DOHH2 (cell line): ENCODE results near the gene LIPC.

Experiments
- H3F3A ChIP-seq: fragments of 200-600 bp; sonication (generic), shearing (Covaris generic); 2 replicates; pipeline ENCODE4 v1.6.0; 2016; ENCODE audit warnings: antibody characterized with exemption, mild to moderate bottlenecking; ENCODE audit not compliant: control insufficient read depth, insufficient read depth
- H3K27ac ChIP-seq: fragments of 200-600 bp; sonication (generic); 2 replicates; pipeline ENCODE4 v1.5.1; 2014; ENCODE audit warnings: low read depth, mild to moderate bottlenecking, low read length, moderate library complexity
- H3K27me3 ChIP-seq: fragments of 200-600 bp; sonication (generic); 2 replicates; pipeline ENCODE4 v1.6.1; 2014; ENCODE audit warnings: mild to moderate bottlenecking, low read length, mixed read lengths; ENCODE audit not compliant: control insufficient read depth
- H3K36me3 ChIP-seq: fragments of 200-600 bp; sonication (generic); 2 replicates; pipeline ENCODE4 v1.6.1; 2014; ENCODE audit warnings: mild to moderate bottlenecking, low read length, moderate library complexity, mixed read lengths; ENCODE audit not compliant: control insufficient read depth
- H3K4me1 ChIP-seq: fragments of 200-600 bp; sonication (generic); 2 replicates; pipeline ENCODE4 v1.6.1; 2014; ENCODE audit warnings: mild to moderate bottlenecking, low read length, mixed read lengths; ENCODE audit not compliant: control insufficient read depth
- H3K4me2 ChIP-seq: fragments of 200-600 bp; sonication (generic); 2 replicates; pipeline ENCODE4 v1.6.0; 2014; ENCODE audit warnings: mild to moderate bottlenecking, low read length, moderate library complexity
- H3K4me3 ChIP-seq: fragments of 200-600 bp; sonication (generic); 2 replicates; pipeline ENCODE4 v1.5.1; 2014; ENCODE audit warnings: mild to moderate bottlenecking, low read length, mixed read lengths
- H3K79me2 ChIP-seq: fragments of 200-600 bp; sonication (generic); 2 replicates; pipeline ENCODE4 v1.6.1; 2014; ENCODE audit warnings: mild to moderate bottlenecking, low read length, mixed read lengths; ENCODE audit not compliant: control insufficient read depth
- H3K9me2 ChIP-seq: fragments of 200-600 bp; sonication (generic); replicated peaks from 2 replicates; pipeline ENCODE4 v1.6.1; 2014; ENCODE audit warnings: mild to moderate bottlenecking, low read length, mixed read lengths; ENCODE audit not compliant: control insufficient read depth
- H3K9me3 ChIP-seq: fragments of 200-600 bp; sonication (generic); 2 replicates; pipeline ENCODE4 v1.6.1; 2014; ENCODE audit warnings: antibody characterized with exemption, low read length, mixed read lengths; ENCODE audit not compliant: control insufficient read depth, insufficient read depth
- H4K20me1 ChIP-seq: fragments of 200-600 bp; sonication (generic); 2 replicates; pipeline ENCODE4 v1.6.0; 2014; ENCODE audit warnings: low read depth, mild to moderate bottlenecking, antibody characterized with exemption, low read length, moderate library complexity; ENCODE audit not compliant: control insufficient read depth, insufficient read depth
- EZH2phosphoT487 ChIP-seq: fragments of 200-600 bp; sonication (generic); IDR thresholded peaks from 2 replicates; pipeline ENCODE4 v1.6.1; 2017; ENCODE audit warnings: borderline replicate concordance, mild to moderate bottlenecking, antibody characterized with exemption, low read length, moderate library complexity, mixed read lengths
- TF ChIP-seq, protein P1 (sequence below): fragments of 200-600 bp; sonication (generic); IDR thresholded peaks from one replicate; pipeline ENCODE4 v1.5.1; 2014; ENCODE audit warnings: antibody characterized with exemption, mild to moderate bottlenecking, low read depth, low read length; ENCODE audit not compliant: poor library complexity, severe bottlenecking

The LIPC gene

GRCh38 chr15:58448331-58448730 is 16.5 kb downstream of the LIPC start:
- Histone ChIP-seq H3K79me2 (no peaks in the 10 kb centered on the region), H3K9me2 (no peaks in the 10 kb centered on the region), H3K27me3 (no peaks in the 10 kb centered on the region), H3K9me3 (no peaks in the 10 kb centered on the region), H4K20me1 (no peaks in the 10 kb centered on the region), H3K4me2 (no peak overlapping the region), H3K4me3 (no peak overlapping the region), H3F3A (no peaks in the 10 kb centered on the region), H3K27ac (no peak overlapping the region), H3K4me1 (no peaks in the 10 kb centered on the region), H3K36me3 (no peaks in the 10 kb centered on the region)
- TF ChIP-seq, protein P1, sequence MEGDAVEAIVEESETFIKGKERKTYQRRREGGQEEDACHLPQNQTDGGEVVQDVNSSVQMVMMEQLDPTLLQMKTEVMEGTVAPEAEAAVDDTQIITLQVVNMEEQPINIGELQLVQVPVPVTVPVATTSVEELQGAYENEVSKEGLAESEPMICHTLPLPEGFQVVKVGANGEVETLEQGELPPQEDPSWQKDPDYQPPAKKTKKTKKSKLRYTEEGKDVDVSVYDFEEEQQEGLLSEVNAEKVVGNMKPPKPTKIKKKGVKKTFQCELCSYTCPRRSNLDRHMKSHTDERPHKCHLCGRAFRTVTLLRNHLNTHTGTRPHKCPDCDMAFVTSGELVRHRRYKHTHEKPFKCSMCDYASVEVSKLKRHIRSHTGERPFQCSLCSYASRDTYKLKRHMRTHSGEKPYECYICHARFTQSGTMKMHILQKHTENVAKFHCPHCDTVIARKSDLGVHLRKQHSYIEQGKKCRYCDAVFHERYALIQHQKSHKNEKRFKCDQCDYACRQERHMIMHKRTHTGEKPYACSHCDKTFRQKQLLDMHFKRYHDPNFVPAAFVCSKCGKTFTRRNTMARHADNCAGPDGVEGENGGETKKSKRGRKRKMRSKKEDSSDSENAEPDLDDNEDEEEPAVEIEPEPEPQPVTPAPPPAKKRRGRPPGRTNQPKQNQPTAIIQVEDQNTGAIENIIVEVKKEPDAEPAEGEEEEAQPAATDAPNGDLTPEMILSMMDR = no peak
- no peak for TF ChIP-seq EZH2phosphoT487

DNA sequence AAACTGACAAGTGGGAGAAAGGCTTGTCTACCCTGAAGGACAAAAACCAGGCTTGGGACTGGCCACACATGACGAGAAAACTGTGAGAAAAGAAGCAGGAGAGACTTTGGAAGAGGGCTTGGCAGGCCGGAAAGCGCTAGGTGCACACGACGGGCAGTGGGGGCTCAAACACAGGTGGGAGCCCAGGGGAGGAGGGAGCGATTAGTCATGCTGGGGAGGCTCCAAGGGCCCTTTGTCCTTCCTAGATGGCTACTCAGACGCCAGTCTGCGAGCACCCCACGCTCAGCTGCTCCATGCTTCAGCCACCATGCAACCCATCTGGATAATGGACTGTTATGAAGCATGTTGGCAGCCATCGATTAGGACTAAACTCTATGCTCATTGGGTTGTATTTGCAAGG is 17.1 kb downstream of the LIPC start:
- no peaks in the 10 kb centered on the region for H3F3A ChIP-seq
- H3K36me3 ChIP-seq = no peaks in the 10 kb centered on the region
- no peak overlapping the region for H3K27ac ChIP-seq
- no peaks in the 10 kb centered on the region for H3K9me3 ChIP-seq
- H3K4me3 ChIP-seq = no peak overlapping the region
- H3K79me2 ChIP-seq = no peaks in the 10 kb centered on the region
- H4K20me1 ChIP-seq = no peaks in the 10 kb centered on the region
- TF ChIP-seq, protein P1 = no peak
- no peak for TF ChIP-seq EZH2phosphoT487
- no peaks in the 10 kb centered on the region for H3K4me1 ChIP-seq
- H3K9me2 ChIP-seq = no peaks in the 10 kb centered on the region
- no peaks in the 10 kb centered on the region for H3K27me3 ChIP-seq
- H3K4me2 ChIP-seq = no peak overlapping the region

GRCh38 chr15:58451826-58452225 is 20.0 kb downstream of the LIPC start:
- Histone ChIP-seq H3K36me3 (no peaks in the 10 kb centered on the region), H3K27me3 (no peaks in the 10 kb centered on the region), H3K4me2 (no peak overlapping the region), H3K9me3 (no peaks in the 10 kb centered on the region), H3F3A (no peaks in the 10 kb centered on the region), H3K4me1 (no peaks in the 10 kb centered on the region), H4K20me1 (no peaks in the 10 kb centered on the region), H3K27ac (no peak overlapping the region), H3K79me2 (no peaks in the 10 kb centered on the region), H3K4me3 (no peak overlapping the region), H3K9me2 (no peaks in the 10 kb centered on the region)
- TF ChIP-seq, protein P1 = no peak
- TF ChIP-seq EZH2phosphoT487 = no peak

DNA sequence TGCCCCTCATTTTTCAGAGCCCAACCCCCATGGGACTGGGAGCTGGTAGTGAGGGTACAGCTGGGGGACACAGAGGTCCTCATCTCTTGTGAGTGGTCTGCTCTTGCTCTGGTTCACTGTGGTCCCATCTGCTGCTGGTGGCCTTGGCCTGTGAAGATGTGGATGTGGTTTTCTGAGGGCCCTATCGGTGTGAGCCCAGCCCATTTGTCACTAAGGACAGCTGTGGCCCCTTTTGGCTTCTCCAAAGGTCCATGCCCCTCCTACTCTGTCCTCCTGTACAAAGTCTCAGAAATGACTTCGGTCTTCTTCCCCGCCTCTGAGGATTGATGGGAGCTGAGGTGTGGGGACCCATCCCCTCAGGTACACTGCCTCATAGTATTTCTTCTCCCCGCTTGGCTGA is 21.0 kb downstream of the LIPC start:
- Histone ChIP-seq H3K9me2 (no peaks in the 10 kb centered on the region), H3K4me2 (no peak overlapping the region), H3K36me3 (no peaks in the 10 kb centered on the region), H3K79me2 (no peaks in the 10 kb centered on the region), H3K9me3 (no peaks in the 10 kb centered on the region), H3K27ac (no peak overlapping the region), H3K4me3 (no peak overlapping the region), H3K4me1 (no peaks in the 10 kb centered on the region), H3F3A (no peaks in the 10 kb centered on the region), H3K27me3 (peaks cover 7% of the 10 kb centered on the region; the same call in 1 of the 2 replicates), H4K20me1 (no peaks in the 10 kb centered on the region)
- TF ChIP-seq, protein P1 = no peak
- no peak for TF ChIP-seq EZH2phosphoT487
